ENCODE measurements around the gene GOLGB1.

- no peak for TF ChIP-seq CTCF (conservative IDR thresholded peaks at IDR 0.05; ENCODE audit: low read length)
- no peak for TF ChIP-seq EZH2phosphoT487 (IDR thresholded peaks at IDR 0.05; ENCODE audit: borderline replicate concordance)
Observed at GRCh38 chr3:121692010-121692699, 57.4 kb downstream of the GOLGB1 start.

Data from Loucy (cell line).